Measurements from ENCODE around the gene CEBPG.

The CEBPG gene

GRCh38 chr19:33355535-33355934, 18.0 kb upstream of the CEBPG start:
- no peak for DNase-seq

DNA sequence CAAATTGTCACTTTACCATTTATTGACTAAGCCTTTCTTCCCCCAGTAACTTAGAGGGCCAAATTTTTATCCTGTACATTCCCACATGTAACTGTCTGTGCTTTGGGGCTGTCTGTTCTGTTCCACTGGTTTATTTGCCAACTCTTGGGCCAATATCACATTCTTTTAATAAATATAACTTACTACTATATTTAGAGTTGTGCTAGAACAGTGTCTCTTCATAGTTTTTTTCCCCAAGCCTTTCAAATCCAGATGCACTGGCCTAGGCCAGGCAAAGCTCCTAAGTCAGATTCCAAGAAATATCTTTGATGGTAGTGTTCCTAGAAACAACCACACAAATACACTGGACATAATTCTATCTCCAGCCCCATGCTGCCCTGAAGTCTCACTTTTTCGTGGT, 16.0 kb upstream of the CEBPG start:
- DNase-seq, result no peak

DNA sequence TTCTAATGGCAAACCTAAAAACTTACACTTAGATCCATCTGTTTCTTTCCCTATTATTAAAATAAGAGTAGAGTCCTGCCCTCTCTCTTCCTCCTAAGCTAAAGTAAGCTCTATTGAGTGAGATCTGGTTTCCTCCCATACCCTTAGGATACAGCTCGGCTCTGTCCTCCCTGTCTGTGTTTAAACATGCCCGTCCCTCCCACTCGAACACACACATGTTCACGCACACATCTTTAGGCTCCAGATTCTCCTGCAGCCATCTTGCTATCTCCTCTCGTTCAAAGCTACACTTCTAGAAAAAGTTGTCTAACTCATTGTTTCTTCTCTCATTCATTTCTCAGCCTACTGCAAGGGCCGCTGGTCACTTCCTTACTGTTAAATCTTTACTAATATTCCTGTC, 15.1 kb upstream of the CEBPG start:
- no peak for DNase-seq

- DNase-seq, result no peak
Measured at GRCh38 chr19:33359581-33359980, 13.9 kb upstream of the CEBPG start.

DNA sequence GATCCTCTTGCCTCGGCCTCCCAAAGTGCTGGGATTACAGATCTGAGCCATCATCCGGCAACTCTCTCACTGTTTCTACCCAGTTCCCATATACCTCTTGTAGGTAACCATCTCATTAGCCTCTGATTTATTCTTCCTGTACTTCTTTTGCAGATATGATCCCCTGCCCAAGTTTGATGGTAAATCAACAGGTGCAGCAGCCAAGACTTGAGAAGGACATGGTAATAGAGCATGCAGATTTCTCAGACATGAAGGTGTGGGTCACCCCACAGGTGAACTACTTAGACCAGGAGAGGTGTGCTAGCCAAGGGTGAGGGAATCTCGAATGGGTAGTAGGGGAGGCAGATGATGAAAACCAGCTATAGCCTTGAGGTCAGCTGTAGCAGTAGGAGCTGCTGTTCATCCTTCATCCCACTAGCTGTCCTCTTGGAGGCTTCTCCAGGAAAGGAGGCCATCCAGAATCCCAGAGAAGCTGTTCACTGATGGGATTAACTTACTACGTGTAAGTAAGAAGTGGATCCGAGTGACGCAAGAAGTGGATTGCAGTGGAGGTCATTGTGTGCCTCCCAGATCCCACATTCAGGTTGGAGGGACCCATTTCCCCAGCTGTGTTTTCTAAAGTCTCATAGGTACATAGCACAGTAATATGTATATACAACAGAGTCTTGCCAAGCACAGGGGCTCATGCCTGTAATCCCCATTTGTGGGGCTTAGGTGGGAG, 10.8 kb upstream of the CEBPG start:
- no peak for DNase-seq

DNA sequence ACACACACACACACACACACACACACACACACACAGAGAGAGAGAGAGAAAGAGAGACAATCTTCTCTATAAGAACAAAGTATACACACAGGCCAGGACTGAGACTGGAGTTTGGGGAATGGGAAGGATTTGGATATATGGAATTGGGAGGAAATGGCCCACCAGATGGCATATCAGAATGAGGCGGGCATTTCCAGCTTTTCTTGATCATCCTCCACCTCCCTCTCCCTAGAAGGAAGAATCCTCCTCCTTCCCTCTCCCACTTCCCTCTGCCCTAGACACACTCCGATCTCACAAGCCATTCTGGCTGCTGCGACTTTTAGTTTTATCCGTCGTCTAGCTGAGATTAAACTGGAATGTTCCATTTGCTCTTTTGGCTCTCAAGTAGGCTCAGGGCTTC, 10.0 kb upstream of the CEBPG start:
- no peak for DNase-seq

DNA sequence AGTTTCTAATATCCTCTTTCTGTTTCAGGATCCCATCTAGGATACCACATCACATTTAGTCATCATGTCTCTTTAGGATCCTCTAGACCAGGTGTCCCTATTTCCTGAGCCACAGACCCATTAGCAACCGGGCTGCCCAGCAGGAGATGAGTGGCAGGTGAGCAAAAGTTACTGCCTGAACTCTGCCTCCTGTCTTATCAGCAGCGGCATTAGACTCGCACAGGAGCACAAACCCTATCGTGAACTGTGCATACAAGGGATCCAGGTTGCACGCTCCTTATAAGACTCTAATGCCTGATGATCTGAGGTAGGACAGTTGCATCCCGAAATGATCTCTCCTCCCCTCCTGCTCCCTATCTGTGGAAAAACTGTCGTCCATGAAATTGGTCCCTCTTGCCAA, 7.8 kb upstream of the CEBPG start:
- DNase-seq, result no peak

- DNase-seq, result no peak
Measured at GRCh38 chr19:33366127-33366526, 7.4 kb upstream of the CEBPG start.

DNA sequence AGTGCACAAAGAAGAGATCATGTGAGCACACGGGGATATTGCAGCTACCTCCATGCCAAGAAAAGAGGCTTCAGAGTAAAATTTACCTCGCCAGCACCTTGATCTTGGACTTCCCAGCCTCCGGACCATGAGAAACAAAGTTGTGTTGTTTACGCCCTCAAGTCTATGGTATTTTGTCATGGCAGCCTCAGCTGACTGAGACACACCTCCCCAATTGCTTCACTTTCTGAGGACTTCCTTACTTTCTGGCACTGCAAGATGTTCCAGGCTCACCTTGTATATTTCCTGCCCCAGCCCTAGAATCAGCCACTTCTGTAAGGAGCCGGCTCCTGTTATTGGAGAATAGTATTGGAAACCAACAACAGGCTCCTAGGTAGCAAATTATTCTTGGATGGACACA, 6.6 kb upstream of the CEBPG start:
- DNase-seq, result no peak

DNA sequence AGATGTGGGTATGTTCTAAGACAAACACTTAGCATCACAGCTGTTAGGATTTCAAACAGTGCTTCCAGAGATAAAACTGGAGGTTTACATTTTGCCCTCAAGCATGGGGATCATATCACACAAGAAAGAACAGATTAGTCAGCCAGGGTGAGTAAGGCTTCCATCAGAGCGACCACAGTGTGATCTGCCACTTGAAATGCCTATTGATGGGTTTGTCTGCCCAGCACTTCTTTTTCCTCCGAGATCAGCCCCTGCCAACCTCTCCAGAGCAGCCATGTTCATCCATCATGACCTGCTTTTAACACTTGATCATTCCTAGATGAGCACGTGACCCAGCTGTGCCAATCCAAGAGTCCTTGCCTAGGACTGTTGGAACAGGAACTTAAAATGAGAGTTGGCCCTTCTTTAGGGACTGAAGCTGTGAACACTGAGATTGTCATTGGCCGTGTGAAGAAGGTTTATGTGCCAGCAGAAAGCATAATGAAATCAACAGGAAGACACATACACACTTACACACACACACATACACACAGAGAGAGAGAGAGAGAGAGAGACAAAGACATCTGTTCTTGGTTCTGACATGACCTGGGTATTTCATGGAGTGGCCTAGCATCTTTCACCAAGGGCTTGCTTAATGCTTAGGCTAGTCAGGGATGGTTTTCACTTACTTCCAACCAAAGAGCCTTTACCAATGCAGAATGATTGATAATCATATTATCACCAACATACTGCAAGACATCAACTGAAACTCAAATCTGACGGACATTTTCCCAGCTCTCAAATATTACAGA, 5.2 kb upstream of the CEBPG start:
- peak; percentile 56 for DNase-seq

DNA sequence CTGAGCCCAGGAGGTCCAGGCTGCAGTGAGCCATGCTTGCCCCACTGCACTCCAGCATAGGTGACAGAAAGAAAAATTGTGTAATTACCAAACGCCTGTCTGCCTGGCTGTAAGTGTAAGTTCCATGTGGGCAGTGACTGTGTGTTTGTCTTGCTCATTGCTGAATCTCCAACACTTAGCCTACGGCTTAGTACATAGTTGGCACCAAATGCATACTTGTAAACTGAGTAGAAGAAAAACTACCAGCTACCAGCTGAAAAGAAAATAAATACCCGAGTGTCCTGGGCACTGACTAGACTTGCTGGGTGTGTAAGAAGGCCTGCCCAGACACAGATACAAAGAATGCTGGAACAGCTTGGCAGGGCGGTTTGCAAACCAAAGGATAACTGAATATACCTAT, 2.7 kb upstream of the CEBPG start:
- no peak for DNase-seq

GRCh38 chr19:33374236-33374714, 766 bp downstream of the CEBPG start:
- DNase-seq, result no peak

DNA sequence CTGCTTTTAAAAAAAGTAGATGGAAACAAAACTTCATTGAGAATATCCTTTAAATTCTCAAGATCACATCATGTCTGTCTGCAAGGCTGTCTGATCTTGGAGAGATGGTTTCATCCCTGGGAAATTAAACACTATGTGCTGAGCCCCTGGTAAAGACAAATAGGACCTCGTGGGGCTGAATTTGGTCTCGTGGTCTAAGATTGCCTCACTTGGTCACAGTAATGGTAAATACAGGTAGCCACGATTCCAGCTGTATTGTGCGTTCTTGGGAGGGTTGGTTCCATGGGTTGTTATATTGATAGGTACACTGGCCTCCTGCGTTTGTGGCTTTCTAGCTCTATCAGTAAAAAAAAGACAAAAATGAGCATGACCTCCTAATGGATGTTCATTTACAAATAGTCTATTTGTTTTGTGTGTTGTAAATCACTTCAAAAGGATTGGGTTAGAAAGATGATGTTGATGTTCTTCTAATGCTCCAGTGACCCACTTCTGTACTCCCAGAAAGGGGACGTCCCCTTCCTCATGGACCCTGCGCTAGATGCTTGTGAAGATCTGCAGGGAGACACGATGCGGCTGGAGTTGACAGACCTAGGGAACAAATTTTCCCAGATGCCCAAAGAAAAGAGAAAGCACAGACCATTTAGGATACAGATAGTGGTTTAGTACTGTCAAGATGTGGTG, 1.8 kb downstream of the CEBPG start:
- no peak for DNase-seq

GRCh38 chr19:33375837-33376159, 2.3 kb downstream of the CEBPG start:
- DNase-seq, result peak; percentile 79

DNA sequence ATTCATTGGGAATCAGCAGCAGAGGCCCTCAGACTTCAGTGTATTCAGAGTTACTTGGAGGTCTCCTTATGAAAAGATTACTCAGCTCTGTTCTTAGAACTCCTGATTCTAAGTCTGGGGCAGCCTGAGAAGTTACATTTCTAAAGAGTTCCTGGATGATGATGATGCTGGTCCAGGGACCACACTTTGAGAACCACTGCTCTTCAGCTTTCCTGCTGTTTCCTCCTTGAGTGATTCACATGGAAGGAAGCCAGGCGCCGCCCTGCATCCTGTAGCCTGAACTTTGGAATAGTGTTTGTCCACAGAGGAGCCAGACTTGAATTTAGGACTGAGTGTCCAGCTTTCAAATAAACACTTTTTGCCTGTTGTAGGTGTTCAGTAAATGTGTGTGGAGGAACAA, 2.9 kb downstream of the CEBPG start:
- peak; percentile 83 for DNase-seq

GRCh38 chr19:33376941-33377557, 3.5 kb downstream of the CEBPG start:
- DNase-seq, result no peak

GRCh38 chr19:33377586-33378475, 4.3 kb downstream of the CEBPG start:
- DNase-seq, result no peak

DNA sequence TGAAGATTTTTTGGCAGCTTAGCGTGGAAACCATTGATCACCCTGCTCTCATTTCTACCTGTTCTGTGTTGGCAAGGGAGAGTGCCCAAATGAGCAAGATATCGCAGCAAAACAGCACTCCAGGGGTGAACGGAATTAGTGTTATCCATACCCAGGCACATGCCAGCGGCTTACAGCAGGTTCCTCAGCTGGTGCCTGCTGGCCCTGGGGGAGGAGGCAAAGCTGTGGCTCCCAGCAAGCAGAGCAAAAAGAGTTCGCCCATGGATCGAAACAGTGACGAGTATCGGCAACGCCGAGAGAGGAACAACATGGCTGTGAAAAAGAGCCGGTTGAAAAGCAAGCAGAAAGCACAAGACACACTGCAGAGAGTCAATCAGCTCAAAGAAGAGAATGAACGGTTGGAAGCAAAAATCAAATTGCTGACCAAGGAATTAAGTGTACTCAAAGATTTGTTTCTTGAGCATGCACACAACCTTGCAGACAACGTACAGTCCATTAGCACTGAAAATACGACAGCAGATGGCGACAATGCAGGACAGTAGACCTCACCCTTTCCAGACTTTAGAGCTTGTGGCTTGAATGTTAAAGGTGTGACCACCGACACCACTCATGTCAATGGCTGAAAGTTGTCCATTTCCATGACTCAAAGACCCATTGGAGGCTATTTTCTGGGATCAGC, 5.8 kb downstream of the CEBPG start:
- DNase-seq, result no peak

GRCh38 chr19:33381101-33381500, 7.6 kb downstream of the CEBPG start:
- DNase-seq, result no peak

GRCh38 chr19:33382006-33382405, 8.5 kb downstream of the CEBPG start:
- DNase-seq, result no peak

- DNase-seq, result no peak
Measured at GRCh38 chr19:33382982-33383381, 9.5 kb downstream of the CEBPG start.

GRCh38 chr19:33383720-33384292, 10.3 kb downstream of the CEBPG start:
- no peak for DNase-seq
